ENCODE results near the gene GAB1.

GAB1 gene

DNA sequence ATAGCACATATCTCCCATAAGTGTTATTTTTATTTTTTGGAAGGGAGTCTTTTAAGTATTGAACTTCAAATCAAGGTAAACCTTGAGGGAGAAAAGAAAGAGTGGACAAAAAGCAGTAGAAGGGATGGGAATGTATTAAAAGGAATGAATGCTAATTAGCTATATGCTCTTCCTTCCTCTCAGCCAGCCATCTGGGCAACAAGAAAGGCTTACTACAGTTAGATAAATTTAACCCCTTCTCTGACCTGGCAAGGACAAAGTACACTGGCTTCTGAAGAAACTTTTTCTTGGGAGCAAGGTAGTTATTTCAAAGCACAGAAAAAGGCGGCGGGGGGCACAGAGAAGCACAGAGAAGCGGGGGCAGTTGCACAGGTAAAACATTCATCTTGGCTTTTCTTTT is 54.6 kb downstream of the GAB1 start:
- peak; percentile 64 for DNase-seq

GRCh38 chr4:143391895-143392294 is 55.2 kb downstream of the GAB1 start:
- DNase-seq: no peak

GRCh38 chr4:143393195-143393594 is 56.5 kb downstream of the GAB1 start:
- DNase-seq: no peak

GRCh38 chr4:143394739-143395453 is 58.2 kb downstream of the GAB1 start:
- peak; percentile 69 for DNase-seq

DNA sequence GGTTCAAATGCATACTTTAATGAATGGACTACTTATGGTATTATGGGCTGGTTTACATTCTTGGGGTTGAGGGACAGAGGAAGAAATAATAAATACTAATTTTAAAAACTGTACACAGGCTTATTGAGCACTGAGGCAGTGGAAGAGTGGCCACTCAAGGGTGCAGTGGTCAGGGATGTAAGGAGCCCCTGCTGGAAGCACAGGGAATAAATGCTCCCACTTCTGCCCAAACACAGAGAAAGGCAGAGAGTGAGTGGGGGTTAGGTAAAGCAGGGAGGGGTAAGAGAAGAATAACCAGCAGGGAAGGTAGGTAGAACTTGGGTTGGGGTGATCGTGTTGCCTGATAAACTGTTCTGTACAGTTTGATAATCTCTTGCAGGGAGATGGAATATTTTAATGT is 60.0 kb downstream of the GAB1 start:
- DNase-seq: peak; percentile 4

DNA sequence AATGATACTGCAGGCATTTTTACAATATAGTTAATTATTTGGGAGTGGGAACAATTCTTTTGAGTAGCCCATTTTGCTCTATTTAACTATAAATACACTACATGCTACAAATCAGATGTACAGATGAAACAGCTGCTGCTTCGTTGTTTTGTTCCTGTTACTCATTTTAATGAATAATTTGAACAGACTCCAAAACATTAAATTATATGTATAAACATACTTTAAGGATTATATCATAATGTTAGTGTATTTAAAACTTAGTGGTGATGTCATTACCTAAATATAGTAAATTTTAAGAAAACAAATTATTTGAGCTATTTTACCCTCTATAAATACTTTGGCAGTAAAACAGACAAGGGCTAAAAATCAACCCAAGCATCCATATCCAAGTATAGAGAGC is 60.7 kb downstream of the GAB1 start:
- no peak for DNase-seq

DNA sequence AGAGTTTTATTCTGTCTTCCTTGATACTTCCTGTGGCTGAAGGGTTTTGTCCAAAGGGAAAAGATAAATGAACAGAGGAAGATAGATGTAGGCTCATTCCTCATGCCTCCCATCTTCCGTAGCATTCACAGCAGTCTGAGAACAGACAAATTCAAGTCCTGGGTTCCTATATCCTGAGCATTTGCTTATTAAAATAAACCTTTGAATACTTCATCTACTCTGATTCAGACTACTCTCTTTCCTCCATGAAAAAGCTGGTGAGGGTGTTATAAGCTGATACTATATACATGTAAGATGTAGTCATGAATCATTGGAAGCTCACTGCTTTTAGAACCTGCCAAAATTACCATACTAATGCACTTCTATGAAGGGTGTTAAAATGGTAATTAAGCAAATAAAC is 61.2 kb downstream of the GAB1 start:
- no peak for DNase-seq

GRCh38 chr4:143399113-143399949 is 62.7 kb downstream of the GAB1 start:
- peak; percentile 67 for DNase-seq

- DNase-seq: no peak
Measured at GRCh38 chr4:143400082-143400481, 63.4 kb downstream of the GAB1 start.

DNA sequence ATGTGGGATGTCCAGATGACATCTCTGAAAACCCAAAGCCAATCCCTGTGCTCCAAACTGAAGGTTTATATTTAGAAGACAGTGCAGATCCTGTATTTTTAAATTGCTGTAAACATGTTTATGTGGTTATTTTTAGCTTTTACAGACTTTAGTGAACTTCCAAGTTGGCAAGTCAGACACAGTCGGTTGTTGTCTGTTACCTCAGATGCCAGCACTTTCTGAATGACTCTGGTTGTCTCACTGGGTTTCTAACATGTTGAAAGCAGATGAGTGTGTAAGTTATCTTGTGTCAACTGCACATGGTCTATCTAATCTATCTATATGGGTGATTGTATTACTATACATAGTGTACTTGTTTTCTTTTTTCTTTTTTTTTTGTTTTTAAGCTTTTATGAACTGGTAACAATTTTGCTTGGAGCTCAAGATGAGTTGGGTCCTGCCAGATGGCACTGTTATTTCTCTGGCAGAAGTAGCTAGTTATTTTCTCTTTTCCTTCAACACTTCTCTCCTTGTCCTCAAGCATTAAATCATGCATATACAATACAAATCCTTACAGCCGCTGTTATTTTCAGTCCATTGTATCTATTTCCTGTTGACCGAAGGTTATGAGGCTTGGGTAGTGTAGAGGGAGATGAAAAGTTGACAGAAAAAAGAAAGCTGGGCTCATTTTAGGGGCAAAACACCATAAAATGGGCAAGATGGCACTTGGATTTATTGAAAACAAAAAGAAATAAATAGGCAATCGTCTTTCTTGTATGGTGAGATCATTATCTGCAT is 66.3 kb downstream of the GAB1 start:
- DNase-seq: no peak

- no peak for DNase-seq
Measured at GRCh38 chr4:143403553-143403820, 66.8 kb downstream of the GAB1 start.

DNA sequence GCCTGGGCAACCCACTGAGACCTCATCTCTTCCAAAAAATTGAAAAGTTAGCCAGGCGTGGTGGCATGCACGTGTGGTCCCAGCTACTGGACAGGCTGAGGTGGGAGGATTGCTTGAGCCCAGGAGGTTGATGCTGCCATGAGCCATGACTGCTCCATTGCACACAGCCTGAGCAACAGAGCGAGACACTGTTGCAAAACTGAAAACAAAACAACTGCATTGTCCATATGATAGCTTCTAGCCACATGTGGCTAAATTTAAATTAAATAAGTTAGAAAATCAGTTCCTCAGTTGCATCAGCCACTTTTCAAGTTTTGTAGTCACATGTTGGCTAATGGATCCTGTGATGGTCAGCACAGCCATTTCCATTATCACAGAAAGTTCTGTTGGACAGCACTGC is 67.9 kb downstream of the GAB1 start:
- no peak for DNase-seq

DNA sequence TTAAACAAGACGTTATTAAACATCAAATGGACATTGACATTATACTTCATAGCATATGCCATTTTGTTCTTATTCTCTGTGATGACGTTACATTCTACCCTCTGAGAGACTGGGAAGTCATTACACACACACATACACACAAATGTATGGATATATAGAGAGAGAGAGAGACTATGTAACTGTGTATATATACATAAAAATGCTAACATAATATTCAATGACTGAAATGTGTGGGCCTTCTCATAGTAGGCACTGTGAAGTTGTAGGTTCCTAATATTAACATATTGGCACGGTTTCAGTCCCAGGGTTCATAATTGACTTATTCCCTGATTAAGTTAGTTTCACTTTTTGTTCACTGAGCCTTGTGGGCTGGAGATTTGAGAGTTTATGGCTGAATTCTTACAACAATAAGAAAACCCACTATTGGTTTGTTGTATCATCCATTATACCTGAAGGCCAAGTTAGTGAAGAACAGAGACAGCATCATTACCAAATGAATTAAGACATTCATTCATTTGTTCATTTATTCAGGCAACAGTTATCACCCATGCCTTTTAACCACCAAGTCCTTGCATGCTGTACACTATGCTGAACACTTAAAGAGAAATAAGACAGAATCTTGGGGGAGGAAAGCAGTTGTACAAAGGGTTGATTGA is 68.5 kb downstream of the GAB1 start:
- no peak for DNase-seq

- DNase-seq: no peak
Measured at GRCh38 chr4:143406523-143406922, 69.8 kb downstream of the GAB1 start.

- no peak for DNase-seq
Measured at GRCh38 chr4:143407474-143407873, 70.8 kb downstream of the GAB1 start.

- DNase-seq: no peak
Measured at GRCh38 chr4:143407888-143408287, 71.2 kb downstream of the GAB1 start.

DNA sequence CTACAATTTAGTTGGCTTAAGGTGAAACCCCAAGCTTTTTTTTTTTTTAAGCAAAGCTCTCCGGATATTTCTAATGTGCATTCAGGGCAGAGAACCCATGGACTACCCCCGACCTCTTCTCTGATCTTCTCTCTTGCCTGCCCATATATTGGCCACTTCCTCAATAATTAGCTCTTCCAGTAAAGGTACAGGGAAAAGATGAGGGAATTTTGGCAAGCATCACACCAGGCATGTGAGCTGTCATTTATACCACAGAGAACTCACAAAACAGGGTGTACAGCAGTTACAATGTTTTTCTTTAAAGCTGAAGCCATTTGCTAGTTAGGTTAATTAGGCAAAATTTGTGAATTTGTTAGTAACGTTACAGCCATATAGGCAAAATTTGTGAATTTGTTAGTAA is 73.3 kb downstream of the GAB1 start:
- no peak for DNase-seq

- no peak for DNase-seq
Measured at GRCh38 chr4:143411527-143412419, 75.1 kb downstream of the GAB1 start.

- no peak for DNase-seq
Measured at GRCh38 chr4:143412420-143412758, 75.7 kb downstream of the GAB1 start.

GRCh38 chr4:143417679-143418403 is 81.2 kb downstream of the GAB1 start:
- DNase-seq: no peak

DNA sequence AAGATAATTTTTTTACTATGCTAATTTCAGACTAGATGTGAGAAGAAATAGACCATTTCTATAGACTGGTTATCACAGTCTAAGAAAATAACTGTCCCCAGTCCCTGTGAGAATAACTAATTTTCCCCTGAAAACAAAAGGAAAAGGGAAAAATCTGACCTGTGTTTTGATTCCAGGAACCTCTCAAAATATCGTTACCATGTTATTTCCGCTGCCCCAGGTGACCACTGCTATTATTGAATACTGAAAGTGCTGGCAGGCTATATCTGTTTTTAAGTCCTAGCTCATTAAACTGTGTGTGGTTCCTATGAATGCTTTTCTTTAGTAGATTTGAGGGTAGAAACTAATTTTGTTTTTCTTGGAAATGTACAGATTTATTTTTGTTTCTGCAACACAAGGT is 83.6 kb downstream of the GAB1 start:
- DNase-seq: no peak

DNA sequence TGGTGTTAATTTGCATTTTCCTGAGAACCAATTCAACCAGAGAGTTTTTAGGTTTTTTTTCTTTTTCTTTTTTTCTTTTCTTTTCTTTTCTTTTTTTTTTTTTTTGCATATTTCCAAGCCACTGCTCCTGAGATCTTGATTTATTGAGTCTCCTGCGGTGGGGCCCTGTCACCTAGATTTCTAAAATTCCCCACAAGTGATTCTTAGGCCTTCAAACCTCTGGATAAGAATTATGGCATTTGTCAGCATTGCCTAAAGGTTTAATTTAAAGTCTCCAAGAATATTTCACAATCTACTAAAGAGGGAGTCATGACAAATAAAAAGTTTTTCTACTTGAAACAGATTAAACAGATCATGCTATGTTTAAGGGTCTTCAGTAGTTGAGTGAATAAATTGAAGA is 84.9 kb downstream of the GAB1 start:
- no peak for DNase-seq

All from NCI-H82 (cell line).